K562 (cell line): ENCODE measurements around the gene CLCN6. TPM values are rescaled to one million over a fixed set of nuclear protein-coding genes. Genes with fewer than 3 reads are reported as not detected.
A peak's percentile ranks its signal among the peaks of the same experiment; 100 is the strongest.

Source experiments
- AFF1 ChIP-seq, 2 experiments: fragments of 450-650 bp; IDR thresholded peaks; 2 replicates each; pipeline ENCODE4 v1.6.1; 2018; ENCODE audit warnings: mild to moderate bottlenecking in 2 of 2, low read depth in 1 of 2; ENCODE audit not compliant: partially characterized antibody in 2 of 2
- AFF4 ChIP-seq: sonication (generic); formaldehyde crosslinking; IDR thresholded peaks from 2 replicates; pipeline ENCODE4 v1.8.0; 2023; ENCODE audit warnings: mild to moderate bottlenecking, missing genetic modification reagents
- ARHGAP35 ChIP-seq: fragments of 450-650 bp; IDR thresholded peaks from 2 replicates; pipeline ENCODE4 v1.6.1; 2018; ENCODE audit not compliant: partially characterized antibody
- ARNT ChIP-seq, 2 experiments: fragments of 450-650 bp; IDR thresholded peaks; 2 replicates each; pipeline ENCODE4 v1.6.1; 2016; ENCODE audit warnings: mild to moderate bottlenecking in 1 of 2
- BRD4 ChIP-seq: fragments of 200-600 bp; sonication (generic); IDR thresholded peaks from 2 replicates; pipeline ENCODE4 v1.6.1; 2017; ENCODE audit warnings: inconsistent platforms
- ELK1 ChIP-seq: sonication (generic); formaldehyde crosslinking; IDR thresholded peaks from 2 replicates; pipeline ENCODE4 v1.8.1; 2022; ENCODE audit warnings: missing genetic modification reagents
- HLTF ChIP-seq: fragments of 450-650 bp; IDR thresholded peaks from 2 replicates; pipeline ENCODE4 v1.6.1; 2016
- ILK ChIP-seq: fragments of 450-650 bp; IDR thresholded peaks from 2 replicates; pipeline ENCODE4 v1.6.1; 2016; ENCODE audit warnings: missing genetic modification characterization, low read depth, mild to moderate bottlenecking, missing compliant biosample characterization, moderate library complexity, borderline replicate concordance
- KAT8 ChIP-seq: fragments of 450-650 bp; IDR thresholded peaks from 2 replicates; pipeline ENCODE4 v1.6.1; 2016; ENCODE audit warnings: low read depth, mild to moderate bottlenecking
- KLF6 ChIP-seq: fragments of 250-450 bp; sonication (Bioruptor Pico); IDR thresholded peaks from 2 replicates; pipeline ENCODE4 v1.4.0; 2020; ENCODE audit warnings: mild to moderate bottlenecking, moderate library complexity, borderline replicate concordance
- MYNN ChIP-seq, 2 experiments: sonication (generic); formaldehyde crosslinking in 1 of 2; IDR thresholded peaks; 2 replicates each; pipeline versions ENCODE4 v1.5.0 to v1.6.1; 2016 to 2020; ENCODE audit warnings: antibody characterized with exemption in 1 of 2, missing genetic modification reagents in 1 of 2
- NFIX ChIP-seq: fragments of 250-450 bp; sonication (Bioruptor Pico); IDR thresholded peaks from 2 replicates; pipeline ENCODE4 v1.4.0; 2020; ENCODE audit warnings: low read depth, mild to moderate bottlenecking, moderate library complexity
- PHF8 ChIP-seq: fragments of 200-600 bp; sonication (generic); IDR thresholded peaks from 2 replicates; pipeline ENCODE4 v1.6.1; 2012; ENCODE audit warnings: mixed run types, mild to moderate bottlenecking, inconsistent platforms, low read length, moderate library complexity, borderline replicate concordance
- RBM25 ChIP-seq: fragments of 200-400 bp; formaldehyde crosslinking; IDR thresholded peaks from 2 replicates; pipeline ENCODE4 v1.6.1; 2018; ENCODE audit warnings: low read length, low read depth, moderate library complexity; ENCODE audit not compliant: severe bottlenecking
- RHOXF2B ChIP-seq: fragments of 250-450 bp; sonication (Bioruptor Pico); conservative IDR thresholded peaks from 2 replicates; pipeline ENCODE4 v1.5.1; 2021
- RNF2 ChIP-seq: sonication (generic); IDR thresholded peaks from 2 replicates; pipeline ENCODE4 v1.6.1; 2016
- TBL1XR1 ChIP-seq, 2 experiments: IDR thresholded peaks; 2 replicates each; pipeline ENCODE4 v1.6.1; 2012; ENCODE audit warnings: improper control_type of control experiment in 2 of 2, low read length in 2 of 2, mild to moderate bottlenecking in 1 of 2
- TEAD4 ChIP-seq, 2 experiments: sonication (generic) in 1 of 2; formaldehyde crosslinking in 1 of 2; IDR thresholded peaks; 2 replicates each; pipeline versions ENCODE4 v1.6.1 to v1.8.0; 2012 to 2022; ENCODE audit warnings: borderline replicate concordance in 1 of 2, inconsistent platforms in 1 of 2, low read length in 1 of 2, mild to moderate bottlenecking in 1 of 2, missing genetic modification reagents in 1 of 2
- XRCC5 ChIP-seq: fragments of 200-400 bp; formaldehyde crosslinking; IDR thresholded peaks from 2 replicates; pipeline ENCODE4 v1.6.1; 2017; ENCODE audit warnings: low read depth, mild to moderate bottlenecking, low read length
- polyA plus RNA-seq, 8 experiments: library from polyadenylated mRNA; depleted of rRNA in 4 of 8; stranded (reverse) in 5 of 8; unstranded in 3 of 8; fragments of >200 nt; fragmentation: Nextera tagmentation in 2 of 8; fragmentation: Illumina TruSeq in 1 of 8; extraction: Ambion mirVana in 2 of 8; extraction: Trizol in 1 of 8; gene quantifications; 2 replicates each; pipeline versions ENCODE4 v1.2.1 to v1.2.3, GENCODE V29; 2011 to 2014; ENCODE audit warnings: inconsistent platforms in 1 of 8, missing spikeins in 1 of 8
- total RNA-seq, 7 experiments: library from RNA; depleted of rRNA in 6 of 7; stranded (reverse); fragments of >200 nt in 6 of 7; fragmentation: Illumina TruSeq in 2 of 7; extraction: Trizol in 2 of 7; gene quantifications; 2 replicates each; pipeline versions ENCODE4 v1.2.1 to v1.2.3, GENCODE V29; 2011 to 2021; ENCODE audit warnings: low replicate concordance in 1 of 7

Gene CLCN6
- total and polyA plus RNA-seq, 9 of the 15 experiments (the other 6 are each of a cell fraction or from before 2014, with no cell fraction given) = 2.0 to 21.8 (median 13.6) TPM

GRCh38 chr1:11804666-11805421 lies 1.1 kb upstream of the CLCN6 start (continued):
- TF ChIP-seq RBM25 = no peak
- no peak for TF ChIP-seq XRCC5
- 0 out of 2 replicates have a peak, but pooled peaks have one; percentile 61 for TF ChIP-seq RNF2
- TF ChIP-seq KLF6 (CRISPR knock-in tag) = no peak
- no peak for TF ChIP-seq ILK (tag)
- peak; percentile 32 to 49 for TF ChIP-seq AFF1 (IDR thresholded peaks at IDR 0.05; ENCODE audit: low read depth in 1 of 2, partially characterized antibody in 2 of 2)
- no peak for TF ChIP-seq ARHGAP35
- no peak; a peak in 1 of 4 replicates for TF ChIP-seq TBL1XR1 (IDR thresholded peaks at IDR 0.05; ENCODE audit: low read length in 2 of 2)
- peak; percentile 43; the same call in 1 of the 2 replicates for TF ChIP-seq MYNN (IDR thresholded peaks at IDR 0.05)
- TF ChIP-seq MYNN (CRISPR knock-in tag; IDR thresholded peaks at IDR 0.05) = no peak
- no peak for TF ChIP-seq RHOXF2B
- TF ChIP-seq TEAD4 (IDR thresholded peaks at IDR 0.05; ENCODE audit: low read length) = no peak
- no peak for TF ChIP-seq TEAD4 (CRISPR knock-in tag; IDR thresholded peaks at IDR 0.05; ENCODE audit: borderline replicate concordance)
- no peak for TF ChIP-seq HLTF
- 0 out of 4 replicates have a peak, but pooled peaks of 1 of the 2 experiments have one; percentile 18 for TF ChIP-seq ARNT (IDR thresholded peaks at IDR 0.05)
- no peak for TF ChIP-seq NFIX
- TF ChIP-seq BRD4 = peak; percentile 83
- no peak for TF ChIP-seq PHF8
- TF ChIP-seq AFF4 = no peak
- no peak for TF ChIP-seq KAT8
- no peak for TF ChIP-seq ELK1 (CRISPR knock-in tag)
